Left forelimb (tissue), 1 donor: ENCODE data around the gene TPT1.
"Not testable (repeated sequence)": the region's sequence is repeated elsewhere in the genome, so short reads cannot be mapped to it uniquely, and the experiment has no call there.

Experiments used
- DNase-seq: peaks from one replicate; pipeline ENCODE4 v3.0.0-alpha.2; 2018; ENCODE audit warnings: low spot score

Gene TPT1

DNA sequence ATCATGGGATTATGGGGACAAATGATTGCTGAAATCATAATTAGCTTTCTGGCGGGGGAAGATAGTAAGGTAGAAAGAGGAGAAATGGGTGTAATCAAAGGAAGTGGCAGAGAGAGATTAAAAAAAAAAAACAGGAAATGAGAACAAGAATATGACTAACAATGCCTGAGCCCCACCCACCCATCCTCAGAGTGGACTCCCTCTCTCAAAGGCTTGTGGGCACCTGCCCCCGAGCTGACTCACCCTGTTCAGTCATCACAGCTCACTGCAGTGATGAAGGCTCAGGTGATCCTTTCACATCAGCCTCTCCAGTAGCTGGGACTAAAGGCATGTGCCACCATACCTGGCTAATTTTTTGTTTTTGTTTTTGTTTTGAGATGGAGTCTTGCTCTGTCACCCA lies 26.4 kb upstream of the TPT1 start:
- no peak for DNase-seq

DNA sequence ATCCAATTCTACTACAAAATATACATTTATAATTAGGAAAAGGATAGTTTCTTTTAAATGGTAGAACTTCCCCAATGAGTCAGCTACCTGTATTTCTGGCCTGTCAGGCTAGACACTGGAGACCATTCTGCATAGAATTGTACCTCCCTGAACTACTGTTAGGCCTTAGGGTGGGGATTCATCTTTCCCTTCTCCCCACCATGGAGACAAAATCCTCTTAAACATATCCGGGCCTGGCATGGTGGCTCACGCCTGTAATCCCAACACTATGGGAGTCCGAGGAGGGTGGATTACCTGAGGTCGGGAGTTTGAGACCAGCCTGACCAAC lies 24.5 kb upstream of the TPT1 start:
- no peak for DNase-seq

DNA sequence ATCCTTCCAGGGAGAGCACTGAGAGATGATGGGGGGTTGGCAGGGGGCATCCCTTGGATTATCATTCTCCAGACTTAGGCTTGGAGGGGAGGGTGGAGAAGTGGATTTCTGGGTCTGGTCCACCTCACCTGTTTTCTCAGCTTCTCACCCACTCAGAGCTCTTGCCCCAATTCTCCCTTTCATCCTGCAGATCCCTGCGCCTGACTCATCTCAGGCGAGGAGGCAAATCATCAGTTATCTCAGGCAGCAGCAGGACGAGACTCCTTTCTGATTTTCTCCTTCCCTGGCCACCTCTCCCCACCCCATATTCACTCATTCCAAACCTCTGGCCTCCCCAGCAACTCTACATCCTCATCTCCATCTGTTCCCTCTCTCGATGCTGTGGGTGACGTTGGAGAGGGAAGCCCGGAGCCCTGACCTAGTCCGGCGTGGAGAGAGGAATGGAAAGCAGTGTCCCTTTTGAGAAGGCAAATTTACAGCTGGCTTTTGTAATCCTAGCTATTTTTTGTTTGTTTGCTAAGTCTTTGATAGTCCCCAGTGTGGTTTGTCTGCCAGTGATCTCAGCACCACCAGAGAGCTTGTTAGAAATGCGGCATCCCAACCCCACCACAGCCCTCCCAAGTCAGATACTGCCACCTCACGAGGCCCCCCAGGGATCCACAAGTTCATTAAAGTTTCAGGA lies 24.0 kb upstream of the TPT1 start:
- DNase-seq, result no peak

DNA sequence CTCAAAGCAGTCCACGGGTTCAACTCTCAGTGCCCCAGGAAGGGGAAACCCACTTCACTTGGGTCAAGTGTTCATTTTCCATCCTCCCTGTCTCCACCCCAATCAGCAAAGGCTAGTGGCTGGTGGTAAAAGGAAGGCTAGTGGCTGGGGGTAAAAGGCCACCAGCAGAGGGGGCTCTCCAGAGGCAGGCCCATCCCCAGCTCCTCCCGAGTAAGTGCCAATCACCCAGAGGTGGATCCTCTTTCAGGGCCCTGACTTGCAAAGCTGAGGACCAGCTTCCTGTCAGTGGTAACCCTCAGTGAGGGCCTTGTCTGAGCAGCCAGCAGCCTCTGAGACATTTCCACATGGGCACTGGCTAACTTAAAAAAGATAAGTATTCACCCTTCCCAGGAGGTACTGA lies 22.0 kb upstream of the TPT1 start:
- no peak for DNase-seq

DNA sequence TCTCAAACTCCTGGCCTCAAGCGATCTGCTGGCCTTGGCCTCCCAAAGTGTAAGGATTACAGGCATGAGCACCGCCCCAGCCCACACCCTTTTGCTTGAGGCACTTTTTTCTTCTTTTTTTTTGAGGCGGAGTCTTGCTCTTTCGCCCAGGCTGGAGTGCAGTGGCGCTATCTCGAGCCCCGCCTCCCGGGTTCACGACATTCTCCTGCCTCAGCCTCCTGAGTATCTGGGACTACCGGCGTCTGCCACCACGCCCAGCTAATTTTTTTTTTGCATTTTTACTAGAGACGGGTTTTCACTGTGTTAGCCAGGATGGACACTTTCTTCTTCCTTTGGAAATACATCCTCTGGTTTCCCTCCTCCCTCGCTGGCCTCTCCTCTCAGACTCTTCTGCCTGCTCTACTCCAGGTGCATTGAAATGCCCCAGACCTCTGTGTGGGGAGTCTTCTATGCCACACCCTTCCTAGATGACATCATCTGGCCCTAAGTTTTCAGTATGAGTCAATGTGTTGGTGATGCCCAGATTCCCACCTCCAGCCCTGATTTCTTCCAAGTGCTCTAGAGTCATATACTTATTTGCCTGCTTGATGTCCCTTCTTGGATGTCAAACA lies 20.7 kb upstream of the TPT1 start:
- DNase-seq, result no peak

DNA sequence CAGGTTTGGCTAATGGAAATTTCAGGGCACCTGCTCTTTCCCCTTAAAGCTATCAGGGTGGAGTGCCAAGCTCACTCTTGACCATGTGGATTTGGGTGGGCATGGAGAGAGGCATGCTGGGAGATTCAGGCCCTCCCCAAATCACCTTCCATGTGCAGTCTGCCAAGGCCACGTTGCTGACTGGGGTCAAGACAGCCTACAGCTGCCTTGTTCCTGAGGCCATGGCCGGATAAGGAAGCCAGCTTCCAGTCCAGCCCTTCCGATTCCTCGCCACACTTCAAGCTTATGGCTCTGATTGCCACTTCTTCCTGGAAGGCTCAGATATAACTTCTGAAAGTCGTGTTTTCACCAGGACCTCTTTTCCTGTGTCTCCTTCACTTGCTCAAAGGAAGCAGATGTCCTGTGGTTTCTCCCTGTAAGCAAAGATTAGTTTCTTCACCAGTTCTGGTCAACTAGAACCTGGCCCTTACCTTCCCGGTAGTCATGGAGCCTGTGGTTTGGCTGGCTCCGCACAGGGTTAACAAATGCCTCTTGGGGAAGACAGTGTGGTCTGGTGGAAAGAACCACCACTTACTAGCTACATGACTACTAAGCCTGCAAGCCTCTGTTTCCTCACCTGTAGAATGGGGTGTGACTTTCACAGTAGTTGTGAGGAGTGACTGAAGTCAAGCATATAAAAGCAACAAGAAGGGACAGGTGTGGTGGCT lies 16.1 kb upstream of the TPT1 start:
- DNase-seq, result no peak

DNA sequence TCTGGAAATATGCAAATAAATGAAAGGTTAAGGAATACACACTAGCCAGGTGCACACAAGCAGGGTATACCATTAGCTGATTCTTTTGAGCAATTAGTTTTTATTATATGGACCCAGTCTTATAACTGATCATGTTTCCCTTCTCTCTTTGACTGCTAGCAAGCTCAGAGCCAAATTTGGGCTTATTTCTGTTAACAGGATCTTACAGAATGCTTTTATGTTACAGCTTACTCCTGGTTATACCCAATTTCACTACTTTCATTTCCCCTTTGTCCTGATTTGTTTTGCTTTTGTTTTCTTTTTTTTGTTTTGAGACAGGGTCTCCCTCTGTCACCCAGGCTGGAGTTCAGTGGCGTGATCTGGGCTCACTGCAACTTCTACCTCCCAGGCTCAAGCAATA lies 12.9 kb upstream of the TPT1 start:
- no peak for DNase-seq

DNA sequence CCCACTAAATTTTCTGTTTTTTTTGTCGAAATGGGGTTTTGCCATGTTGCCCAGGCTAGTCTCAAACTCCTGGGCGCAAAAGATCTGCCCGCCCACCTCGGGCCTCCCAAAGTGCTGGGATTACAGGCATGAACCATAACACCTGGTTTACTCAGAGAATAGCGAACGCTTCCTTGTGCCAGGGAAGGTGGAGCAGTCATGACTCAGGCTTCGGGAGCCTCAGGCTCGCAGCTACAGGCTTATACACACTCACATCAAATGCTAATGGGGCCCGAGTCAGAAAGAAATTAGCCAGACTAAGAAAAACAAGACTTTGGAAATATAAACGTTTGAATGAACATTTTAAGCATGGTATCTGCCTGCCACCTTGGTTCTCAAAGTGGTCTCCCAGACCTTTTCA lies 11.0 kb upstream of the TPT1 start:
- DNase-seq, result no peak

DNA sequence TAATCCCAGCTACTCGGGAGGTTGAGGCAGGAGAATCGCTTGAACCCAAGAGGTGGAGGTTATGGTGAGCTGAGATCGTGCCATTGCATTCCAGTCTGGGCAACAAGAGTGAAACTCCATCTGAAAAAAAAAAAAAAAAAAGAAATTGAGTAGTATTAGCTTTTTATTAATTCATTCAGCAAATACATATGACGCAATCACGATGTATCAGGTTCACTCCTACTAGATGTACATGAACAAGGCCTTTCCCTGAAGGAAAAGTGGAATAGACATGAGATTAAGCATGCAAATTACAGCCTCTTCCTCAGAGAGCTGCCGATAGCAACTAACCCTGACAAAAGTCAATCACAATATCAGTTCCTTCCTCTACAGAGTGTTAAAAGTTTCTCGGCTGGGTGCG lies 9.2 kb upstream of the TPT1 start:
- DNase-seq, result no peak

DNA sequence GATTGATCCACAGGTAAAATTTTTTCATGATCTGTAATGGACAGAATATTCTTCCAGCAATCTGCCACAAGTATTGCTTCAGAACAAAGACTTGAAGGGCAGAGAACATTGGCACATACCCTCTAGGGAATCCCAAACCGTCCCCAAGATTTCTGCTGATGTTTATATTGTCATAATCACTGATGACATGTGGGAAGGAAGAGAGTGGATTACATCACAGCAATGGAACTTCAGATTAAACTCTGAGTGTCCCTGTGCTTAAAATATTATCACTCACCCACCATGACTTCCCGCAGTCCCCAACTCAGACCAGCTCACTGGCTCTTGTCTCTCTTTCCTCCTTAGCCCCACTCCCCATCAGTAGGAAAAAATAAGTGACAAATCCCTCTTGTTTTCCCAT lies 8.5 kb upstream of the TPT1 start:
- DNase-seq, result no peak

DNA sequence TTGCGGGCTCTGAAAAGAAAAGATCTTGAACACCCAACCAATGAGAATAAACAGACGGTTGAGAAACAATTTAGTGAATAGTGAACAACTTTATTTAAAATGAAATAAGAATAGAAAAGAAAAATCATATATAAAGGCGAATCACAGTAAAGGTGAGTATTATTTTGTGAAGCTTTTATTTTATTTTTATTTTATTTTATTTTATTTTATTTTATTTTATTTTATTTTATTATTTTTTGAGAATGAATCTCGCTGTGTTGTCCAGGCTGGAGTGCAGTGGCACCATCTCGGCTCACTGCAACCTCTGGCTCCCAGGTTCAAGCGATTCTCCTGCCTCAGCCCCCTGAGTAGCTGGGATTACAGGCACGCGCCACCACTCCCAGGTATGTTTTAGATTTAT lies 3.1 kb upstream of the TPT1 start:
- not testable (repeated sequence) for DNase-seq

DNA sequence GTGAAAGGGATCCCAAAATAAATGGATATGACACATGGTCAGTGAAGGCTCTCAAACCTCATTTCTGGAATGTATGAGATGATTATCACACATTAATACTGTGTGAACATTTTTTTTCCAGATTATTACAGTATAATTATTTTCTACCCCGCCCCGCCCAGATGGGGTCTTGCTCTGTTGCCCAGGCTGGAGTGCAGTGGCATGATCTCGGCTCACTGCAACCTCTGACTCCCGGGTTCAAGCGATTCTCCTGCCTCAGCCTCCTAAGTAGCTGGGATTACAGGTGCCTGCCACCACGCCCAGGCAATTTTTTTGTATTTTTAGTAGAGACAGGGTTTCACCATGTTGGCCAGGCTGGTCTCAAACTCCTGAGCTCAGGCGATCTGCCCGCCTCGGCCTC lies 2.1 kb upstream of the TPT1 start:
- not testable (repeated sequence) for DNase-seq

DNA sequence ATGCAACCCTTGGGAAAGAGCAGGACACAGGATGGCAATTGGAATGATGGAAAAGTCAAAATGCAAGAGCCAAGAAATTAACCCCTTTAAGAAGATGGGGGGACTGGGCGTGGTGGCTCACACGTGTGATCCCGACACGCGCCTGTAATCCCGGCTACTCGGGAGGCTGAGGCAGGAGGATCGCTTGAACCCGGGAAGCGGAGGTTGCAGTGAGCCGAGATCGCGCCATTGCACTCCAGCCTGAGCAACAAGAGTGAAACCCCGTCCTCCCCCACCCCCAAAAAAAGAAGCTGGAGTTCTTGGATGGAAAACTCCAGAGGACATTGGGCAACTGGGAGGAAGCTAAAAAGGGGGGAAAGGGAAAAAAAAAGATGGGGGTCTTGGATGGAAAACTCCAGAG lies 1.7 kb upstream of the TPT1 start:
- not testable (repeated sequence) for DNase-seq

DNA sequence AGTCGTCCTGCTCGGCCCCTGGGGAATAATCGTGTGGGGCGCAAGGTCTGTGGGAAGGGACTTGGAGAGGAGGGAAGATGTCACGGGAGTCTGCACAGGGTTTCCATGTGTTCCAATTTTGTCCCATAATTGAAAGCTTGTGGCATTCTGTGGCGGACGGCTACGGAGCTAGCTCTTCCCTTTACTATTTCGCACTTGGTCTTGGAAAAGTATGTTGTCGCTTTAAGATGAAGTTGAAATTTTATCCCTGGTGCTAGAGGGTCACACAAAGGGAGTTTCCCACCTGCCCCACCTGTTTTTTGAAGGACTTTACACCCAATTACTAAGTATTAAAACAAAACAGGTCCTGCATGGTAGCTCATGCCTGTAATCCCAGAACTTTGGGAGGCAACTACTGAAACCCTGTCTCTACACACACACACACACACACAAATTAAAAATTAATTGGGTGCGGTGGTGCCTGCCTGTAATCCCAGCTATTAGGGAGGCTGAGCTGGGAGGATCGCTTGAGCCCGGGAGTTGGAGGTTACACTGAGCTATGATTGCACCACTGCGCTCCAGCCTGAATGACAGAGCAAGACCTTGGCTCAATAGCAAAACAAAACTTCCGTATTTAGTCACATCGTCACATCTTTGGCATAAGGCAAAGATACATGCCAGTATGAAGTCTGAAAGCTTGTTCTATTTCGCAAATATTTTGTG lies 967 bp upstream of the TPT1 start:
- DNase-seq, result no peak

DNA sequence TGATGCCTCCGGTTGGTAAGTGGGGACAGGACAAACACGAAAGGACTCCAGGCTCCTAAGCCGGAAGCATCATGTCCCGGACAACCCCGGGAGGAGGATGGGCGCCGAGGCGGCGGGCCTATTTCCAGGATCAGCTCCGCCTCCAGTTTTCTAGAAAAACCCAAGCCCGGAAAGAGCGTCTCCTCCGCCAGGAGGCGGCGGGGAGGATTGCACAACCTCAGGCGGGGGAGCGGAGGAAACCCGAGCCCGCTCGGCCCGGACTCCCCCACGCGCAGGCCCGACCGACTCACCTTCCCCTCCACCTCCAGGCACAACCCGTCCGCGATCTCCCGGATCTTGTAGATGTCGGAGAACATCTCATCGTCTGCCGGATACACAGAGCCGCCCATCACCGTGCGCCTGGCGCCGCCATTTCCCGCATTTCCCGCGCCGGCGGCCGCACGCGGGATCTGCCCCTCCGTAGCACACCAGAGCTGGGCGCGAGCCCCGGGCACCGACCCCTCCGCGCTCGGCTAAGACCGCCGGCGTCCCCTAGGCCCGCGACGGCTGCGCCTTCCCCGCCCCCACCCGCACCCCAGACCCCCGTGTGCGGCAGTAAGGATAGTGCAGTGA lies 455 bp downstream of the TPT1 start:
- DNase-seq, result peak; percentile 89

DNA sequence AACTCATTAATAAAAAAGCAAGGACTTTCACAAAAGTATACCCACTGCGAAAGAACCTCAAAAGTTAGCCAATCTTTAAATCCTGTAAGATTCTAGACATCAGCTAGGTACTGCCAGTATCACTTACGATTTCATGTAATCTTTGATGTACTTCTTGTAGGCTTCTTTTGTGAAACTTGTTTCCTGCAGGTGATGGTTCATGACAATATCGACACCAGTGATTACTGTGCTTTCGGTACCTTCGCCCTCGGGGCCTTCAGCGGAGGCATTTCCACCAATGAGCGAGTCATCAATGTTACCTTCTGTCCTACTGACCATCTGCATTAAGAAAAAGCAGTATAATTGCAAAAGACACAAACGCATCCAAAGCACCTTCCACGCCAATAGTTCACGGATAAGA lies 1.1 kb downstream of the TPT1 start:
- no peak for DNase-seq

DNA sequence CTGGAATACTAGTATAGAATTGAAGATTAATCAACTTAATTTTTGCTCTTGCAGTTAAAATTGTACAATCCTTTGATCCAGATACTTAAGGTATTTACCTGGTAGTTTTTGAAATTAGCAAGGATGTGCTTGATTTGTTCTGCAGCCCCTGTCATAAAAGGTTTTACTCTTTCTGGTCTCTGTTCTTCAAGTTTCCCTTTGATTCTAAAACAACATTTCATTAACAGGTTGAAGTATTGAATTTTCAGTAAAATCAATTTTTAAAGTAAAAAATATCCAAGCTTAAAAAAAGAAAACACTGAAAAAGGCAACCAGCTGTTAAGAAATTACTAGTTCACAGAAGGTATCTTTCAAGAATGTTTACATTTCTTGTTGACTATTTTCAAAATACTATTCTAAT lies 1.6 kb downstream of the TPT1 start:
- DNase-seq, result no peak

DNA sequence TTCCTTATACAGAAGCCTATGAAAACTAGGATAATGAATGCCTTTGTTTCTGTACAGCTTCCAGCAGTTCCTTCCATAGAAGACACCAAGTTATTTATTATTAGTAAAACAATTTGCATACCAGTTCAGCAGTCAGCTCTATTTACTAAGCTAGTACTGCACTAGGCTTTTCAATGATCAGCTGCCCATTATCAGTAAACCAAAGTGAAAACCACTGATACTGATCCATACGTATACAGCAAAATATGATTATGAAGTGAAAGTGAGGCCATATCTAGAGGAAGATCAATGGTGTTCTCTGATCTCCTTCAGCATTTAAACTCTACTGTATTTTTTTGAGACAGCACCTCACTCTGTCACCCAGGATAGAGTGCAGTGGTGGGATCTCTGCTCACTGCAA lies 3.2 kb downstream of the TPT1 start:
- no peak for DNase-seq

DNA sequence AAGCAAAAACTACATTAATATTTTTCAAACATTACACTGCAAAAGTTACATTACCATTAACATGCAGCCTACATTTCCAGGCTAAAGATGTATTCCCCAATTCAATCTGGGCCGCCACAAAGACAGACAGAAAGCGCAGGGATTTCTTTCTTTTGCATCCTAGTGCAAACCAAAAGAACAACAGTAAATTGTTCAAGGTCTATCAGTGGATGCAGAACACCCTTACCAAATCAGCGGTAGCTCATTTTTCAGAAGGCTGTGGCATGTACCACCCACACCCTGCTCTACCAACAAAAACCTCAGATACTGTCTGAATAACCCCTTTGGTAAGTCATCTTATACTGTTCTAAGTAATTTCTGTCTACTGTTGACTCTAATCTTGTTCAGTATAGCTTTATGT lies 3.6 kb downstream of the TPT1 start:
- DNase-seq, result no peak

DNA sequence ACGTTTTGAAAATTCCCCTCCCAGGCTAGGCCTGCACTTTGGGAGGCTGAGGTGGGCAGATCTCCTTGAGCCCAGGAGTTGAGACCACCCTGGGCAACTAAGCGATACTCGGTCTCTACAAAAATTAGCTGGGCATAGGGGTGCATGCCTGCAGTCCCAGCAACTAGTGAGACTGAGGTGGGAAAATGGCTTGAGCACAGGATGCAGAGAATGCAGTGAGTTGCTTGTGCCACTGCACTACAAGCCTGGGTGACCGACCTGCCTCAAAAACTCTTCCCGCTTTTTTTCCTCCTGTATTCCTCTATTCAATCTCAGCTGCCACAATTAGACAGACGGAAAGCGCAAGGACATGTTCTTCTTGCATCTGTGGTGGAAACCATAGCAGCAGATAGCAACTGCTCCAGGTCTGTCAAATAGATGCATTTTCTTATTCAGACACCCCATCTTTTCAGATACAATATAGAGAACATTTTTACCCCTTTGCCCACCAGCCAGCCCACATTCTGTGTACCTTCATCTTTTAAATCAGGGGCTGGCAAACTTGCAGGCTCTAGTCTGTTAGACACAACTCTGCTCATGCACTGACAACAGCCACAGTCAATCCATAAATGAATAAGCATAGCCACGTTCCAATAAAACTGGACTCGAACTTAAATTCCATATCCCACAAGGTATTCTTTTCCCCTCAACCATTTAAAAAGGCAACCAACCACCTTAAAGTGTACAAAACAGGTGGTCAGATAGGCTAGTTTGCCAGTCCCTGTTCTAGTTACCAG lies 4.8 kb downstream of the TPT1 start:
- DNase-seq, result no peak

DNA sequence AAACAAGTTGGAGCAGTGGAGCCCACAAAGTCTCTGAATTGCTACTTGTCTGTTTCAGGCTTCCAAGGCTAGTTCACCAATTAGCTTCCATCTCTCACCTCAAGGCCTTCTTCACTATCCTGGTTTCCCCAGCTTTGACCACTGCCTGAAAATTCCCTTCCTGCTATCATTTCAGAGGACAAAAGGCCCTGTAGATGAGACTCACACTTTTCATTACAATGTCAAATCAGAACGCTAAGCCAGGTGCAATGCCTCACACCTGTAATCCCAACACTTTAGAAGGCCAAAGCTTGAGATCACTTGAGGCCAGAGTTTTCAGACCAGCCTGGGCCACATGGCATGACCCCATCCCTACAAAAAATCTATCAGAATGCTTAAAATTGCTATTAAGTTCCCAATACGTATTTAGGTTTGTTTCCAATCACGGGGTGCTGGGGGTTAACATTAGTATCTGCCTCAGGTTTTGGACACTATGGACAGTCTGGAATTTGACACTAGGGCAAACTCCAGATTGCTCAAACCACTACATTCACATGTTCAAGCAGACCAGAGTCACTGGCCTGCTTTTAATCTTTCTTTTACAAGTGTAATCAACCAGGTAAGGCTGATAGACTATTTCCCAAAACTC lies 5.5 kb downstream of the TPT1 start:
- no peak for DNase-seq
